ENCODE data around the gene PDZD2.

Gene PDZD2

GRCh38 chr5:31993165-31993961 is 354.4 kb downstream of the PDZD2 start:
- Histone ChIP-seq H2AFZ (no peak overlapping the region), H3K27ac (no peak overlapping the region), H3K79me2 (no peaks in the 10 kb centered on the region), H3K36me3 (ENCODE audit: control insufficient read depth, insufficient read depth, low read length) (no peaks in the 10 kb centered on the region), H3K27me3 (ENCODE audit: control insufficient read depth, insufficient read depth, low read length) (no peaks in the 10 kb centered on the region), H3K4me1 (no peaks in the 10 kb centered on the region), H3K4me2 (ENCODE audit: low read length) (no peak overlapping the region), H3K9me3 (ENCODE audit: control insufficient read depth, low read length) (no peaks in the 10 kb centered on the region), H3K4me3 (ENCODE audit: low read depth, low read length) (no peak overlapping the region), H3K9ac (no peak overlapping the region)
- TF ChIP-seq, protein P1, sequence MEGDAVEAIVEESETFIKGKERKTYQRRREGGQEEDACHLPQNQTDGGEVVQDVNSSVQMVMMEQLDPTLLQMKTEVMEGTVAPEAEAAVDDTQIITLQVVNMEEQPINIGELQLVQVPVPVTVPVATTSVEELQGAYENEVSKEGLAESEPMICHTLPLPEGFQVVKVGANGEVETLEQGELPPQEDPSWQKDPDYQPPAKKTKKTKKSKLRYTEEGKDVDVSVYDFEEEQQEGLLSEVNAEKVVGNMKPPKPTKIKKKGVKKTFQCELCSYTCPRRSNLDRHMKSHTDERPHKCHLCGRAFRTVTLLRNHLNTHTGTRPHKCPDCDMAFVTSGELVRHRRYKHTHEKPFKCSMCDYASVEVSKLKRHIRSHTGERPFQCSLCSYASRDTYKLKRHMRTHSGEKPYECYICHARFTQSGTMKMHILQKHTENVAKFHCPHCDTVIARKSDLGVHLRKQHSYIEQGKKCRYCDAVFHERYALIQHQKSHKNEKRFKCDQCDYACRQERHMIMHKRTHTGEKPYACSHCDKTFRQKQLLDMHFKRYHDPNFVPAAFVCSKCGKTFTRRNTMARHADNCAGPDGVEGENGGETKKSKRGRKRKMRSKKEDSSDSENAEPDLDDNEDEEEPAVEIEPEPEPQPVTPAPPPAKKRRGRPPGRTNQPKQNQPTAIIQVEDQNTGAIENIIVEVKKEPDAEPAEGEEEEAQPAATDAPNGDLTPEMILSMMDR (IDR thresholded peaks at IDR 0.05), result no peak

GRCh38 chr5:31995006-31995405 is 356.1 kb downstream of the PDZD2 start:
- Histone ChIP-seq H3K79me2 (no peaks in the 10 kb centered on the region), H3K9ac (no peak overlapping the region), H3K9me3 (ENCODE audit: control insufficient read depth, low read length) (no peaks in the 10 kb centered on the region), H3K4me3 (ENCODE audit: low read depth, low read length) (no peak overlapping the region), H3K27me3 (ENCODE audit: control insufficient read depth, insufficient read depth, low read length) (no peaks in the 10 kb centered on the region), H2AFZ (no peak overlapping the region), H3K27ac (no peak overlapping the region), H3K4me2 (ENCODE audit: low read length) (no peak overlapping the region), H3K4me1 (no peaks in the 10 kb centered on the region), H3K36me3 (ENCODE audit: control insufficient read depth, insufficient read depth, low read length) (no peaks in the 10 kb centered on the region)
- TF ChIP-seq, protein P1 (IDR thresholded peaks at IDR 0.05), result no peak

DNA sequence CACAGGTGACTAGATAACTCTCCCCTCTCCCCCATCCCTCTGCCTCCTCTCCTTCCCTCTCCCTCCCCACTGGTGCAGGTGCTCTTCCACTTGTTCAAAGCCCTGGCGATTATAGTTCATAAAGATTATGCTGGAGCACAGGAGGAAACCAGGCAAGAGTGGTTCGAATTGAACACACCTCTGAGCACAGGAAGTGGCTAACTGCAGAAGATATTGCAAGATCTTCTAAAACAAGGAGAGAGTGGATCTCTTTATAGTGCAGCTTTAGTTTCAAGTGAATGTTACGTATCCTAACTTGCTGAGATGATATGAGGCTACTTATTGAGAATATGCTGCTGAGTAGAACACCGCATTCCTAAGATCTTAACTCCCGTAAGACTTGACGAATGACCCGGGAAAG is 356.8 kb downstream of the PDZD2 start:
- H3K27ac ChIP-seq, result no peak overlapping the region
- H2AFZ ChIP-seq, result no peak overlapping the region
- H3K79me2 ChIP-seq, result no peaks in the 10 kb centered on the region
- TF ChIP-seq, protein P1 (IDR thresholded peaks at IDR 0.05), result no peak
- no peaks in the 10 kb centered on the region for H3K4me1 ChIP-seq
- H3K36me3 ChIP-seq (ENCODE audit: control insufficient read depth, insufficient read depth, low read length), result no peaks in the 10 kb centered on the region
- no peak overlapping the region for H3K9ac ChIP-seq
- no peaks in the 10 kb centered on the region for H3K27me3 ChIP-seq (ENCODE audit: control insufficient read depth, insufficient read depth, low read length)
- no peak overlapping the region for H3K4me3 ChIP-seq (ENCODE audit: low read depth, low read length)
- H3K9me3 ChIP-seq (ENCODE audit: control insufficient read depth, low read length), result no peaks in the 10 kb centered on the region
- H3K4me2 ChIP-seq (ENCODE audit: low read length), result no peak overlapping the region

- Histone ChIP-seq H3K9ac (no peak overlapping the region), H2AFZ (no peak overlapping the region), H3K4me1 (no peaks in the 10 kb centered on the region), H3K36me3 (ENCODE audit: control insufficient read depth, insufficient read depth, low read length) (no peaks in the 10 kb centered on the region), H3K9me3 (ENCODE audit: control insufficient read depth, low read length) (no peaks in the 10 kb centered on the region), H3K27me3 (ENCODE audit: control insufficient read depth, insufficient read depth, low read length) (no peaks in the 10 kb centered on the region), H3K79me2 (no peaks in the 10 kb centered on the region), H3K4me2 (ENCODE audit: low read length) (no peak overlapping the region), H3K4me3 (ENCODE audit: low read depth, low read length) (no peak overlapping the region), H3K27ac (no peak overlapping the region)
- TF ChIP-seq, protein P1 (IDR thresholded peaks at IDR 0.05), result no peak
These were observed 358.0 kb downstream of the PDZD2 start for GRCh38 chr5:31996909-31997308.

- H2AFZ ChIP-seq, result no peak overlapping the region
- no peaks in the 10 kb centered on the region for H3K36me3 ChIP-seq (ENCODE audit: control insufficient read depth, insufficient read depth, low read length)
- H3K27ac ChIP-seq, result no peak overlapping the region
- H3K4me1 ChIP-seq, result no peaks in the 10 kb centered on the region
- H3K9me3 ChIP-seq (ENCODE audit: control insufficient read depth, low read length), result no peaks in the 10 kb centered on the region
- H3K79me2 ChIP-seq, result no peaks in the 10 kb centered on the region
- H3K9ac ChIP-seq, result no peak overlapping the region
- no peak overlapping the region for H3K4me2 ChIP-seq (ENCODE audit: low read length)
- TF ChIP-seq, protein P1 (IDR thresholded peaks at IDR 0.05), result no peak
- H3K4me3 ChIP-seq (ENCODE audit: low read depth, low read length), result no peak overlapping the region
- no peaks in the 10 kb centered on the region for H3K27me3 ChIP-seq (ENCODE audit: control insufficient read depth, insufficient read depth, low read length)
These were observed 360.5 kb downstream of the PDZD2 start for GRCh38 chr5:31999470-31999869.
